B cell (primary cell): ENCODE data around the gene SSBP1. TPM values are rescaled to one million over a fixed set of nuclear protein-coding genes. Genes with fewer than 3 reads are reported as not detected.

ENCODE experiments used
- ATAC-seq: fragments of 200-7000 bp; cut with Tn5 transposase; one replicate; pipeline ENCODE4 v1.10.0; 2021; ENCODE audit warnings: low read depth, mild to moderate bottlenecking, moderate number of reproducible peaks, moderate library complexity
- CTCF ChIA-PET: fragments of 350-600 bp; sonication (Branson Sonifier 250); formaldehyde crosslinking; loops from one replicate; lab custom pipeline; 2021; ENCODE audit warnings: antibody characterized with exemption, inconsistent platforms; lab: Charles Lee
- POLR2A ChIA-PET: fragments of 350-600 bp; sonication (Branson Sonifier 250); formaldehyde crosslinking; loops from one replicate; lab custom pipeline; 2021; ENCODE audit warnings: antibody characterized with exemption; lab: Charles Lee
- DNase-seq: peaks from one replicate; pipeline ENCODE4 v3.0.0; 2013
- H2AFZ ChIP-seq: 2 replicates; pipeline ENCODE4 v1.6.1; 2012; ENCODE audit warnings: mild to moderate bottlenecking, low read depth, low read length; ENCODE audit not compliant: insufficient read depth, poor library complexity, severe bottlenecking
- H3K27ac ChIP-seq, 2 donors: 1 replicate in 1 of 2; 2 replicates in 1 of 2; pipeline ENCODE4 v1.5.1; 2012 to 2013; ENCODE audit warnings: low read length in 2 of 2, mild to moderate bottlenecking in 2 of 2, moderate library complexity in 1 of 2
- H3K27me3 ChIP-seq, 4 experiments: fragments of 200-600 bp in 1 of 4; sonication (generic) in 1 of 4; replicated peaks in 1 of 4; 1 replicate in 2 of 4; 2 replicates in 2 of 4; pipeline versions ENCODE4 v1.6.1 to v1.7.0; 2013 to 2016; ENCODE audit warnings: low read length in 3 of 4, mild to moderate bottlenecking in 2 of 4, mixed read lengths in 1 of 4, moderate library complexity in 1 of 4; ENCODE audit not compliant: insufficient read depth in 4 of 4, control insufficient read depth in 3 of 4; ENCODE audit errors: control extremely low read depth in 1 of 4
- H3K36me3 ChIP-seq, 2 experiments: replicated peaks in 1 of 2; 1 replicate in 1 of 2; 2 replicates in 1 of 2; pipeline versions ENCODE4 v1.6.1 to v1.7.1; 2013; ENCODE audit warnings: low read length in 1 of 2; ENCODE audit not compliant: insufficient read depth in 2 of 2, control insufficient read depth in 1 of 2; ENCODE audit errors: control extremely low read depth in 1 of 2, extremely low read depth in 1 of 2
- H3K4me1 ChIP-seq, 2 donors: fragments of 200-600 bp in 1 of 2; sonication (generic) in 1 of 2; 1 replicate in 1 of 2; 2 replicates in 1 of 2; pipeline versions ENCODE4 v1.5.1 to v1.6.1; 2013 to 2017; ENCODE audit warnings: low read length in 2 of 2; ENCODE audit not compliant: control insufficient read depth in 2 of 2, insufficient read depth in 2 of 2
- H3K4me2 ChIP-seq: replicated peaks from 2 replicates; pipeline ENCODE3; 2012; ENCODE audit warnings: mild to moderate bottlenecking, low read depth, low read length; ENCODE audit not compliant: poor library complexity, severe bottlenecking
- H3K4me3 ChIP-seq, 5 experiments: fragments of 200-600 bp in 1 of 5; sonication (generic) in 1 of 5; 1 replicate in 3 of 5; 2 replicates in 2 of 5; pipeline versions ENCODE4 v1.5.1 to v1.7.0; 2011 to 2016; ENCODE audit warnings: low read length in 4 of 5, mild to moderate bottlenecking in 4 of 5, low read depth in 2 of 5, control low read depth in 1 of 5, moderate library complexity in 1 of 5; ENCODE audit not compliant: insufficient read depth in 1 of 5; ENCODE audit errors: control extremely low read depth in 1 of 5, extremely low read depth in 1 of 5
- H3K79me2 ChIP-seq: fragments of 200-600 bp; sonication (generic); one replicate; pipeline ENCODE4 v1.6.0; 2016; ENCODE audit warnings: low read length; ENCODE audit not compliant: control insufficient read depth, insufficient read depth
- H3K9ac ChIP-seq: fragments of 200-600 bp; sonication (generic); 2 replicates; pipeline ENCODE4 v1.6.1; 2017; ENCODE audit warnings: mild to moderate bottlenecking, low read length, moderate library complexity
- H3K9me3 ChIP-seq, 3 donors: one replicate each; pipeline versions ENCODE4 v1.6.1 to v1.7.1; 2013; ENCODE audit warnings: low read length in 2 of 3; ENCODE audit not compliant: control insufficient read depth in 2 of 3, insufficient read depth in 1 of 3; ENCODE audit errors: control extremely low read depth in 1 of 3
- H4K20me1 ChIP-seq: 2 replicates; pipeline ENCODE4 v1.6.0; 2012; ENCODE audit warnings: mild to moderate bottlenecking, low read length; ENCODE audit not compliant: insufficient read depth, control insufficient read depth, poor library complexity, severe bottlenecking
- H3K27ac Mint-ChIP-seq: one replicate; pipeline ENCODE4 v1.8.0; 2021; ENCODE audit warnings: mixed read lengths
- H3K27me3 Mint-ChIP-seq: one replicate; pipeline ENCODE4 v1.8.0; 2021; ENCODE audit warnings: mixed read lengths
- H3K4me1 Mint-ChIP-seq: one replicate; pipeline ENCODE4 v1.8.0; 2021; ENCODE audit warnings: mixed read lengths
- H3K4me3 Mint-ChIP-seq: one replicate; pipeline ENCODE4 v1.8.0; 2021; ENCODE audit warnings: mixed read lengths
- H3K9me3 Mint-ChIP-seq: one replicate; pipeline ENCODE4 v1.8.0; 2022; ENCODE audit warnings: mixed read lengths; ENCODE audit not compliant: insufficient read depth
- CTCF ChIP-seq: fragments of 200-600 bp; IDR thresholded peaks from one replicate; pipeline ENCODE4 v1.8.0; 2022; ENCODE audit warnings: antibody characterized with exemption, mild to moderate bottlenecking
- EZH2 ChIP-seq: IDR thresholded peaks from 2 replicates; pipeline ENCODE4 v1.6.1; 2012; ENCODE audit warnings: borderline replicate concordance, low read depth, mild to moderate bottlenecking, moderate library complexity, low read length; ENCODE audit not compliant: insufficient read depth, poor library complexity, severe bottlenecking
- WGBS: methylation state at CpG from one replicate; pipeline ENCODE4 v1.1.5; 2013; ENCODE audit warnings: missing lambda C conversion rate; ENCODE audit not compliant: insufficient coverage; 5-methylcytosine and 5-hydroxymethylcytosine counted together
- intact Hi-C: fragments of 100-400 bp; cut with micrococcal nuclease; formaldehyde crosslinking; loops from one replicate; pipeline ENCODE4 v1.10.0; 2022
- polyA plus RNA-seq: library from polyadenylated mRNA; depleted of rRNA; stranded (reverse); fragments of >200 nt; gene quantifications from 2 replicates; pipeline ENCODE4 v1.2.3, GENCODE V29; 2012
- total RNA-seq, 2 donors: library from RNA; stranded (reverse); fragments of 120-200 nt in 1 of 2; gene quantifications; 1 replicate in 1 of 2; 2 replicates in 1 of 2; pipeline versions ENCODE4 v1.2.3 to v1.2.4, GENCODE V29; 2013 to 2022

SSBP1 gene
- total and polyA plus RNA-seq, 2 donors (not counting 1 experiment from before 2014, with no cell fraction given): 37.2 to 93.6 TPM

- H4K20me1 ChIP-seq: peaks cover 7% of the 10 kb centered on the region
- Mint-ChIP-seq H3K4me1 (no peaks in the 10 kb centered on the region), H3K9me3 (no peaks in the 10 kb centered on the region), H3K27me3 (no peaks in the 10 kb centered on the region), H3K27ac (no peak overlapping the region), H3K4me3 (no peak overlapping the region)
- peaks cover 3 to 5% of the 10 kb centered on the region in 2 experiments for H3K36me3 ChIP-seq
- H3K79me2 ChIP-seq: no peaks in the 10 kb centered on the region
- H3K4me2 ChIP-seq: no peak overlapping the region
- ChIA-PET CTCF (no interaction called here), POLR2A (no interaction called here)
- TF ChIP-seq CTCF (no peak), EZH2 (no peak)
- intact Hi-C loops: no loop called here
- no CpG with 5 or more reads among the region's 2 CpGs for WGBS
- no peaks in the 10 kb centered on the region for H3K9me3 ChIP-seq
- H2AFZ ChIP-seq: no peak overlapping the region
- no peaks in the 10 kb centered on the region for H3K27me3 ChIP-seq
- no peak for DNase-seq
- H3K4me3 ChIP-seq: no peak overlapping the region
- H3K4me1 ChIP-seq: no peaks in the 10 kb centered on the region
- H3K27ac ChIP-seq: no peak overlapping the region
- no peak overlapping the region for H3K9ac ChIP-seq
- ATAC-seq: no peak
These were observed 50.1 kb downstream of the SSBP1 start for GRCh38 chr7:141788296-141788695.

GRCh38 chr7:141789917-141790316 lies 51.8 kb downstream of the SSBP1 start, which contains the start of gene TAS2R5:
Gene TAS2R5 (plus strand): TSS chr7:141790217. CDS start chr7:141790362, 145 bp downstream.
- Histone ChIP-seq H4K20me1 (peaks cover 7% of the 10 kb centered on the region), H3K27ac (no peak within 1 kb of the TSS), H2AFZ (no peak within 1 kb of the TSS), H3K79me2 (no peaks in the 10 kb centered on the region), H3K27me3 (no peaks in the 10 kb centered on the region), H3K9ac (no peak within 1 kb of the TSS), H3K36me3 (peaks cover 3 to 5% of the 10 kb centered on the region in 2 experiments), H3K4me2 (no peak within 1 kb of the TSS), H3K4me3 (no peak within 1 kb of the TSS), H3K4me1 (no peaks in the 10 kb centered on the region), H3K9me3 (no peaks in the 10 kb centered on the region)
- ATAC-seq: no peak
- H3K4me3 Mint-ChIP-seq: no peak within 1 kb of the TSS
- H3K4me1 Mint-ChIP-seq: no peaks in the 10 kb centered on the region
- WGBS: 100% methylated on average over 2 of the region's 5 CpGs
- no peaks in the 10 kb centered on the region for H3K27me3 Mint-ChIP-seq
- ChIA-PET POLR2A (no interaction called here), CTCF (no interaction called here)
- H3K9me3 Mint-ChIP-seq: no peaks in the 10 kb centered on the region
- no peak for TF ChIP-seq CTCF
- no peak for TF ChIP-seq EZH2
- DNase-seq: no peak
- intact Hi-C loops: no loop called here
- H3K27ac Mint-ChIP-seq: no peak within 1 kb of the TSS
